Prostate gland (tissue), 2 donors: Measurements from ENCODE around the gene TBC1D21. TPM values are rescaled to one million over a fixed set of nuclear protein-coding genes. Genes with fewer than 3 reads are reported as not detected.

ENCODE experiments used
- DNase-seq: peaks from one replicate; pipeline ENCODE4 v3.0.0-alpha.2; 2019; ENCODE audit warnings: low spot score
- H3K27ac ChIP-seq, 2 donors: fragments of 200-600 bp; sonication (generic); 2 replicates each; pipeline ENCODE4 v1.5.1; 2017 to 2019
- H3K27me3 ChIP-seq: fragments of 200-600 bp; sonication (generic); replicated peaks from 2 replicates; pipeline ENCODE4 v1.5.1; 2019; ENCODE audit not compliant: insufficient read depth
- H3K36me3 ChIP-seq, 2 donors: fragments of 200-600 bp; sonication (generic); 1 replicate in 1 of 2; 2 replicates in 1 of 2; pipeline versions ENCODE4 v1.5.1 to v1.8.1; 2017 to 2019
- H3K4me1 ChIP-seq: fragments of 200-600 bp; sonication (generic); replicated peaks from 2 replicates; pipeline ENCODE4 v1.5.1; 2019
- H3K4me3 ChIP-seq, 2 donors: fragments of 200-600 bp; sonication (generic); 2 replicates each; pipeline ENCODE4 v1.5.1; 2017 to 2019
- H3K9me3 ChIP-seq: fragments of 200-600 bp; sonication (generic); 2 replicates; pipeline ENCODE4 v1.5.1; 2017
- POLR2A ChIP-seq: fragments of 450-650 bp; IDR thresholded peaks from one replicate; pipeline ENCODE4 v1.6.1; 2016; ENCODE audit warnings: antibody characterized with exemption, mild to moderate bottlenecking
- POLR2AphosphoS5 ChIP-seq: sonication (generic); formaldehyde crosslinking; IDR thresholded peaks from one replicate; pipeline ENCODE4 v1.6.1; 2017; ENCODE audit warnings: antibody characterized with exemption
- WGBS: methylation state at CpG from one replicate; pipeline ENCODE4 v1.1.5; 2018; 5-methylcytosine and 5-hydroxymethylcytosine counted together
- intact Hi-C: fragments of 100-400 bp; cut with DNase I; formaldehyde crosslinking; loops from one replicate; pipeline ENCODE4 v1.14.2; 2022
- total RNA-seq, 2 donors: library from RNA; depleted of rRNA; stranded (reverse); fragments of >200 nt; gene quantifications; one replicate each; pipeline ENCODE4 v1.1.0, GENCODE V29; 2016
- TF ChIP-seq, protein P1 (sequence below), 4 experiments: fragments of 200-600 bp in 2 of 4; fragments of 450-650 bp in 2 of 4; sonication (generic) in 2 of 4; IDR thresholded peaks; 1 replicate in 3 of 4; 2 replicates in 1 of 4; pipeline ENCODE4 v1.5.1; 2016 to 2019; ENCODE audit warnings: antibody characterized with exemption in 4 of 4, mild to moderate bottlenecking in 2 of 4, moderate library complexity in 2 of 4

The TBC1D21 gene
- total RNA-seq, 2 donors from 2014 or later: 1.4 TPM; not detected in 1

DNA sequence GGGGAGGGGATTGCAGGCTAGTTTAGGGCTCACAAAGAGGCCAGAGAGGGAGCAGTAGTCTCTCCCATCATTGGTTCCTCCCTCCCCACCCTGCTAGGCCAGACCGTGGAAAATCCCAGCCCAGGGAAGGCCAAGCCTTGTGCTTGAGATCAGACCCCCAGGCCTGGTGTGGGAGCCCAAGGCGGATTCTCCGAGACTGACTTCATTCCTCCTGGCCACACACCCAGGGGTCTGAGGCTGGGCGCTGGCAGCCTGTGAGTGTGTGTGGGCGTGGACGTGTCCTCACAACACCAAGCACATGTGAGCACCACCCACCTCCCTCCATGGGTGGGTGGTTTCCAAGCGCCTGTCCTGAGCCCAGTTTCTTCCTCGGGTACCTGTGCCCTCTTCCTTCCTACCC, 57.0 kb downstream of the TBC1D21 start:
- Histone ChIP-seq H3K27ac (peak overlapping the region in 1 of 2 donors; percentile 4), H3K4me1 (peaks cover 9% of the 10 kb centered on the region), H3K27me3 (no peaks in the 10 kb centered on the region), H3K36me3 (no peaks in the 10 kb centered on the region), H3K9me3 (no peaks in the 10 kb centered on the region), H3K4me3 (no peak overlapping the region)
- intact Hi-C loops: no loop called here
- DNase-seq: no peak
- TF ChIP-seq POLR2A: no peak
- TF ChIP-seq, protein P1, sequence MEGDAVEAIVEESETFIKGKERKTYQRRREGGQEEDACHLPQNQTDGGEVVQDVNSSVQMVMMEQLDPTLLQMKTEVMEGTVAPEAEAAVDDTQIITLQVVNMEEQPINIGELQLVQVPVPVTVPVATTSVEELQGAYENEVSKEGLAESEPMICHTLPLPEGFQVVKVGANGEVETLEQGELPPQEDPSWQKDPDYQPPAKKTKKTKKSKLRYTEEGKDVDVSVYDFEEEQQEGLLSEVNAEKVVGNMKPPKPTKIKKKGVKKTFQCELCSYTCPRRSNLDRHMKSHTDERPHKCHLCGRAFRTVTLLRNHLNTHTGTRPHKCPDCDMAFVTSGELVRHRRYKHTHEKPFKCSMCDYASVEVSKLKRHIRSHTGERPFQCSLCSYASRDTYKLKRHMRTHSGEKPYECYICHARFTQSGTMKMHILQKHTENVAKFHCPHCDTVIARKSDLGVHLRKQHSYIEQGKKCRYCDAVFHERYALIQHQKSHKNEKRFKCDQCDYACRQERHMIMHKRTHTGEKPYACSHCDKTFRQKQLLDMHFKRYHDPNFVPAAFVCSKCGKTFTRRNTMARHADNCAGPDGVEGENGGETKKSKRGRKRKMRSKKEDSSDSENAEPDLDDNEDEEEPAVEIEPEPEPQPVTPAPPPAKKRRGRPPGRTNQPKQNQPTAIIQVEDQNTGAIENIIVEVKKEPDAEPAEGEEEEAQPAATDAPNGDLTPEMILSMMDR (IDR thresholded peaks at IDR 0.05): no peak
- no peak for TF ChIP-seq POLR2AphosphoS5
- WGBS: 61% methylated on average over 8 of the region's 8 CpGs

DNA sequence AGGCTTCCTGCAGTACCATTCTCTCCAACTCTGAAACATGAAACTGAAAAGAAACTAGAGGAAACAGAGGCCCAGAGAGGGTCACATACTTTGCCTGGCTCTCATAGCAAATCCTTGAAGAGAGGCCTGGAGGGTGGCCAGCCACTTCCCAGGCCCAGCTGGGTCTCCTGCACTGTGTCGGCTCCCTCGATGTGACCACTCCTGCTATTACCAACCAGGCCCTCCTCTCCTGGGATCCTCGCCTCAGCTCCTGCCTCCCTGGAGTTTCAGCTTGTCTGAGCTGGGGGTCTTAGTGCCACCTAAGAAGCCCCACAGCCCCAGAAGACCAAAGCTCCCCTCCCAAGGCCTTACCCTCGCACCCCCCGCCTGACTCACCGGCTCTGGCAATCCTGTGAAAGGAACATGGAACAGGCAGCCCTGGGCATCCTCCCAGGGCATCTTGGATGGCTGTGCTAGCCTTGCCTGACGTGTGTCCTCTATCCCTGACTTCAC, 57.5 kb downstream of the TBC1D21 start:
- WGBS: 71% methylated on average over 7 of the region's 7 CpGs

DNA sequence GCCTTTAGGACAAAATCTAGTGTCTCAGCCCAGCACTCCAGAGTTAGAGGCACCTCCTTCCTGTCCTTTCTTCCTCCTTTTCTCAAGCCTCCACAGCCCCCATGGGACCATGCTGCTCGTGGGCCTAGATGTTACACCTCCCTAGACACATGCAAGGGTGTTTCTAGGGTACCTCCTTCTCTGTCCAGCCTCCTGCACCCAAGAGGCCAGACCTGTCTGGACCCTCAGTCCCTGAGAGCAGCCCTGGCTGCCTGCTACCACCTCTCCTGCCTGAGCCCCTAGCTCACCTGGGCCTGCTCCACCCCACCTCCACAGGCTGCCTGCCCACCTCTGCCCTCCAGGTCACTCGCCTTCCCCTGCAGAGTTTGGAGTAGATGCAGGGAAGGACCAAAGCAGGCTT, 58.1 kb downstream of the TBC1D21 start:
- Histone ChIP-seq H3K4me1 (peaks cover 9% of the 10 kb centered on the region), H3K36me3 (no peaks in the 10 kb centered on the region), H3K27me3 (no peaks in the 10 kb centered on the region), H3K4me3 (no peak overlapping the region), H3K9me3 (no peaks in the 10 kb centered on the region), H3K27ac (no peak overlapping the region)
- intact Hi-C loops: no loop called here
- 75% methylated on average over 2 of the region's 2 CpGs for WGBS
- TF ChIP-seq, protein P1 (IDR thresholded peaks at IDR 0.05): no peak
- TF ChIP-seq POLR2A: no peak
- no peak for TF ChIP-seq POLR2AphosphoS5
- no peak for DNase-seq

More for the DNA sequence above, 57.5 kb downstream of the TBC1D21 start:
- H3K4me1 ChIP-seq: peaks cover 9% of the 10 kb centered on the region
- no peaks in the 10 kb centered on the region for H3K36me3 ChIP-seq
- H3K27ac ChIP-seq: peak overlapping the region in 1 of 2 donors; percentile 4
- intact Hi-C loops: no loop called here
- H3K27me3 ChIP-seq: no peaks in the 10 kb centered on the region
- H3K9me3 ChIP-seq: no peaks in the 10 kb centered on the region
- H3K4me3 ChIP-seq: no peak overlapping the region
- TF ChIP-seq, protein P1 (IDR thresholded peaks at IDR 0.05): no peak
- peak; percentile 8 for TF ChIP-seq POLR2AphosphoS5
- no peak for DNase-seq

DNA sequence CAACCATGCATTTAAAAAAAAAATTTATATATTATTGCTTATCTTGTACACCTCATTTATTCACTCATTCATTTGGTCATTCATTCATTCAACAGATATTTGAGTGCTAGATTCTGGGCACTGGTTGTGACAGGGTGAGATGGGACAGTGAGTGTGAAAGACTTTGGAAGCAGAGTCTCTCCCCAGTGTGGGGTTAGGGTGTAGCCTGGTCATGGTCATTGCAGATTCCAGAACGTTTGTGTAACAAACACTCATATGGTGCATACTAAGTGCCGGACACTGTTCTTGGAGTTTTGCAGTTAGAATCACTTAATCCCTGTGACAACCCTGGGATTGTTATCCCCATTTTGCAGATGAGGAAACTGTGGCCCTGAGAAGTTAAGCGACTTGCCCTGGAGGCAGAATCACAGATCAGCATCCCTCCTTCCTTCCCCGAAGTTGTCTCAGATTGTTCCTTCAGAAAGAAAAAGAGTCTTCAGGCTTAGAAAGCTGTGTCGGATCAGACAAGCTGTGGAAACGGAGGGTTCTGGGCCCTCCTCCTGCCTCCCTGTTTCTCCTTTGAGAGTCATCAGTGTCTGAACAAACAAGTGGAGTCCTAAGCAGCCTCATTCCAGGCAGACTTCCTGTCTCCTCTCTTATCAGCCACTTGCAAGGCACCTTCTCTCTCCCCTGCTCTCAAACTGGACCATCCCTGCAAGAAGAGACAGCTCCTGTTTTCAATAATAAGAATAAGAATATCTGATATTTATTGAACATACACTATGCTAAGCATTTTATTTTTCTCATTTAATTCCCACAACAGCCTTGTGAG, 59.2 kb downstream of the TBC1D21 start:
- DNase-seq: no peak
- 77% methylated on average over 6 of the region's 6 CpGs for WGBS
- no peak overlapping the region for H3K27ac ChIP-seq
- H3K36me3 ChIP-seq: no peaks in the 10 kb centered on the region
- TF ChIP-seq POLR2A (no peak), POLR2AphosphoS5 (no peak)
- TF ChIP-seq, protein P1 (IDR thresholded peaks at IDR 0.05): no peak
- H3K9me3 ChIP-seq: no peaks in the 10 kb centered on the region
- intact Hi-C loops: no loop called here
- H3K27me3 ChIP-seq: no peaks in the 10 kb centered on the region
- peaks cover 11% of the 10 kb centered on the region for H3K4me1 ChIP-seq
- H3K4me3 ChIP-seq: no peak overlapping the region

DNA sequence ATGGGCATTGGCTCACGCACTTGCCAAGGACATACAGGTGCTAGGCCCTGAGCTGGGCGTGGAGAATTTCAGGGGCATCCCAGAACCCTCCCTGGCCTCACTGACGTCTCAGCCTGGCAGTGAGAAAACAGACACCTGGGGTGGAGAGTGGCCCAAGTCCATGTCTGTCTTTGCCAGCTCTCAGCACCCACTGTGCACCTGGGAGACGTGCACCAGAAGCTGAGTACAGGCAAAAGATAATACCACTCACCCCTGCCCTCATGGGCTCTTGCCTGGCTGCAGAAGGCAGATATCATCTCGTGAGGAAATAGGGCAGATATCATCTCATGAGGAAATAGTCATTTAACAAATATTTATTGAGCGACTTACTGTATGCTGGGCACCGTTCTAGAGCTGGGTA, 60.9 kb downstream of the TBC1D21 start:
- Histone ChIP-seq H3K27ac (no peak overlapping the region), H3K4me3 (no peak overlapping the region), H3K4me1 (peaks cover 8% of the 10 kb centered on the region), H3K9me3 (no peaks in the 10 kb centered on the region), H3K36me3 (no peaks in the 10 kb centered on the region), H3K27me3 (no peaks in the 10 kb centered on the region)
- intact Hi-C loops: no loop called here
- 35% methylated on average over 7 of the region's 7 CpGs for WGBS
- no peak for DNase-seq
- TF ChIP-seq POLR2A (no peak), POLR2AphosphoS5 (no peak)
- TF ChIP-seq, protein P1 (IDR thresholded peaks at IDR 0.05): no peak
